ENCODE data around the gene GADL1. TPM values are rescaled to one million over a fixed set of nuclear protein-coding genes. Genes with fewer than 3 reads are reported as not detected.

The GADL1 gene
- total RNA-seq, 2 donors from 2014 or later: not detected

DNA sequence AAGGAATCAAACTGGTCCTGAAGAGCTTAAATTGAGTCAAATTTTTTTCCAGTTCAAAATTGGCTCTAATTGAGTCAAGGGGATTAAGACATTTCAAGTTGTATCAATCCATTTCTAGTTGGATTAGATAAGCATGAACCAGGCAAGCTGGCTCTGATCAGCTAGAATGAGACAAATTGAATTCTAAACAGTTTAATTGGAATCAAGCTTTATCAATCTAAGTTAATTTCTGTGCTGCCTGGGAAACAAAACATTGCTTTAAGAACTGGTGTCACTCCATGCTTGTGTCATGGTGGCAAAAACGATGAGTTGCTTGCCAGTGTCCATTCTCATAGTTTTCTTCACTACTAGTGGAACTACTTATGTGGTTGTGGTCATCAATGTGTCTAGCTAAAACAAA is 171.2 kb downstream of the GADL1 start:
- no peaks in the 10 kb centered on the region for H3K36me3 ChIP-seq

DNA sequence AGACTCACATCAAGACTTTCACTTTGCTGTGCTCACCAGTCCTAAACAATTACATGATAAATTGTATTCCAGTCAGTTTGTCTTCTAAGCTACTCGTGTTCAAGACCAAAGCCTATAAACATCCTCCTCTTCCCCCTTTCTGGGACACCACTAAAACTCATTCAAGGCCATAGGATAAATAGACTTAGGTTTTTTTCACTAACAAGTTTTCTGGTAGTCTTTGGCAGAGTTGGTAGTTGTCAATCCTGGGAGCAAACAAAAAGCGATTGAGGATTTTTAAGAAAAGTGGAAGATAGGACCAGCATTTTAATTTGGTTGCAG is 173.2 kb downstream of the GADL1 start:
- no peaks in the 10 kb centered on the region for H3K9me3 ChIP-seq
- no peak overlapping the region for H3K4me3 ChIP-seq
- H3K4me1 ChIP-seq: peaks cover 6% of the 10 kb centered on the region
- intact Hi-C loops (cut with DNase I): no loop called here
- H3K27me3 ChIP-seq: no peaks in the 10 kb centered on the region
- no peaks in the 10 kb centered on the region for H3K36me3 ChIP-seq
- no peak for DNase-seq
- H3K27ac ChIP-seq: no peak overlapping the region
- no peak overlapping the region for H3K9ac ChIP-seq (ENCODE audit: low read depth in 2 of 2, low read length in 2 of 2)
- TF ChIP-seq, protein P1, sequence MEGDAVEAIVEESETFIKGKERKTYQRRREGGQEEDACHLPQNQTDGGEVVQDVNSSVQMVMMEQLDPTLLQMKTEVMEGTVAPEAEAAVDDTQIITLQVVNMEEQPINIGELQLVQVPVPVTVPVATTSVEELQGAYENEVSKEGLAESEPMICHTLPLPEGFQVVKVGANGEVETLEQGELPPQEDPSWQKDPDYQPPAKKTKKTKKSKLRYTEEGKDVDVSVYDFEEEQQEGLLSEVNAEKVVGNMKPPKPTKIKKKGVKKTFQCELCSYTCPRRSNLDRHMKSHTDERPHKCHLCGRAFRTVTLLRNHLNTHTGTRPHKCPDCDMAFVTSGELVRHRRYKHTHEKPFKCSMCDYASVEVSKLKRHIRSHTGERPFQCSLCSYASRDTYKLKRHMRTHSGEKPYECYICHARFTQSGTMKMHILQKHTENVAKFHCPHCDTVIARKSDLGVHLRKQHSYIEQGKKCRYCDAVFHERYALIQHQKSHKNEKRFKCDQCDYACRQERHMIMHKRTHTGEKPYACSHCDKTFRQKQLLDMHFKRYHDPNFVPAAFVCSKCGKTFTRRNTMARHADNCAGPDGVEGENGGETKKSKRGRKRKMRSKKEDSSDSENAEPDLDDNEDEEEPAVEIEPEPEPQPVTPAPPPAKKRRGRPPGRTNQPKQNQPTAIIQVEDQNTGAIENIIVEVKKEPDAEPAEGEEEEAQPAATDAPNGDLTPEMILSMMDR (IDR thresholded peaks at IDR 0.05): no peak

More for the DNA sequence above, 171.2 kb downstream of the GADL1 start:
- TF ChIP-seq, protein P1 (IDR thresholded peaks at IDR 0.05): no peak
- H3K4me3 ChIP-seq: no peak overlapping the region
- H3K27me3 ChIP-seq: no peaks in the 10 kb centered on the region
- intact Hi-C loops (cut with DNase I): no loop called here
- H3K4me1 ChIP-seq: peaks cover 6% of the 10 kb centered on the region
- H3K27ac ChIP-seq: no peak overlapping the region
- no peak overlapping the region for H3K9ac ChIP-seq (ENCODE audit: low read depth in 2 of 2, low read length in 2 of 2)
- H3K9me3 ChIP-seq: no peaks in the 10 kb centered on the region
- no peak for DNase-seq

DNA sequence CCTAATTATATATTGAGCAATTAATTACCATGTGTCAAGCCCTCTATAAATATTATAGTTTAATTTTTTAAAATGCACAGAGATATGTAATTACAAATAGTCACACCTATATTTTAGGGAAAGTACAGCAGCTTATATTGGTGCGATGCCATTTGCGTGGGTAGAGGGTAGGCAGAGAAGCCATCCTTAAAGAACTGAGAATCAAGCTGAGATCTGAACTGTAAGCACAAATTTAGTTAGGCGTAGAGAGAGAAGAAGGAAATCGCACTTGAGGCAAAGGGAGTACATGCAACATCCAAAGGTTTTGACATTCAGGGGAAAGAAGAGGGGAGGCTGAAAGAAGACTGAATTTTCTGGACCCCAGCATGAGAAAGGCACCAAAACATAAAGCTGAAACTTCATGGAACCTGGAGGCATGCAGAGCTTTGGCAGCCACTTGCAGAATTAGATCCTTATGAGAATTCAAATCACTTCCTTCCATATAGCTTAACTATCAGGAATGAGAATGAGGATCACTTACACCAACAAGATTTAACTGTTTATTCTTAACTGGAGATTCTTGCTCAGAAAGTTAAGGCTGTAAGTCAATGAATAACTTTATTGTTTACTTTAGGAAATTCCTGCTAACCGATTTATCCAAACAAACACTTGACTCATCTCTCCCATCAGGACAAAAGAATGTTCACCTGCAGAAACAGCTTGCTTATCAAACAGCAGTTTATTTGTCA is 173.7 kb downstream of the GADL1 start:
- intact Hi-C loops (cut with DNase I): no loop called here
- Histone ChIP-seq H3K27me3 (no peaks in the 10 kb centered on the region), H3K36me3 (no peaks in the 10 kb centered on the region), H3K9ac (ENCODE audit: low read depth in 2 of 2, low read length in 2 of 2) (no peak overlapping the region), H3K4me3 (no peak overlapping the region), H3K4me1 (peaks cover 6% of the 10 kb centered on the region), H3K27ac (no peak overlapping the region), H3K9me3 (no peaks in the 10 kb centered on the region)
- TF ChIP-seq, protein P1 (IDR thresholded peaks at IDR 0.05): no peak
- DNase-seq: no peak

DNA sequence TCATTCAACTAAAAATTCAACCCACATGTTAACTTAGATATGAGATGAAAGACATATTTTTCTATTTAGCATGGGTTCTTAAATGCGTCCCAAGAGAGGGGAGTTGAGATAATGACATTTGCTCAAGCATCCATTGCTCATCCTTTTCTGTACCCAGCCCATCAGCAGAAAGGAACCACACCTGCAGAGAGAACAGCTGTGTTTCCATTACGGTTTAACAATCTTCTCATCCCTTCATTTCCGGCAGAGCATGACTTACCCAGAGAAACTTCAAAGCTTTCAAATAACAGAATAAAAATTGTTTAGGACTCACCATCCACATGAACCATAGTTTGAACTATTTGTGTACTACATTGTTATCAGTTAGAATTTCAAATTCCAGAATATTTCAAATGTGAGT is 174.9 kb downstream of the GADL1 start:
- Histone ChIP-seq H3K27me3 (no peaks in the 10 kb centered on the region), H3K9ac (ENCODE audit: low read depth in 2 of 2, low read length in 2 of 2) (no peak overlapping the region), H3K4me3 (no peak overlapping the region), H3K27ac (no peak overlapping the region), H3K36me3 (no peaks in the 10 kb centered on the region), H3K4me1 (peaks cover 6% of the 10 kb centered on the region), H3K9me3 (no peaks in the 10 kb centered on the region)
- no peak for DNase-seq
- intact Hi-C loops (cut with DNase I): no loop called here
- TF ChIP-seq, protein P1 (IDR thresholded peaks at IDR 0.05): no peak

DNA sequence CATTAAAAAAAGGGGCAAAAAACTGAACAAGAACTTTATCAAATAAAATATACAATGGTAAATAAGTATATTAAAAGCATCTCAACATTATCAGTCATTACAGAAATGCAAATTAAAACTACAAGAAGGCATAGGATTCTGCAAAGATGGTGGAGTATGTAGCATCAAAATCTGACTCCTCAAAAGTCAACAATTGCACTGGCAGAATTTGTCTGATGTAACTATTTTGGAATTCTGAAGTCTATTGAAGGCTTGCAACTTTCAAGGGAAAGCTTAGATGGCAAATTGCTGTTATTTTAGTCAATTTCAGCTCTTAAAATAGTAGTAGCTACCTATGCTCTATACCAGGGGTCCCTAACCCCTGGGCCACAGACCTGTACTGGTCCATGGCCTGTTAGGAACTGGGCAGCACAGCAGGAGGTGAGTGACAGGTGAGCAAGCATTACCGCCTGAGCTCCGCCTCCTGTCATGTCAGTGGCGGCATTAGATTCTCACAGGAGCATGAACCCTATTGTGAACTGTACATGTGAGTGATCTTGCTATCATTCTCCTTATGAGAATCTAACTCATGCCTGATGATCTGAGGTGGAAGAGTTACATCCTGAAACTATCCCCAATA is 180.5 kb downstream of the GADL1 start:
- Histone ChIP-seq H3K9ac (ENCODE audit: low read depth in 2 of 2, low read length in 2 of 2) (no peak overlapping the region), H3K36me3 (no peaks in the 10 kb centered on the region), H3K4me3 (no peak overlapping the region), H3K9me3 (no peaks in the 10 kb centered on the region), H3K27ac (no peak overlapping the region), H3K4me1 (no peaks in the 10 kb centered on the region), H3K27me3 (no peaks in the 10 kb centered on the region)
- TF ChIP-seq, protein P1 (IDR thresholded peaks at IDR 0.05): no peak
- DNase-seq: no peak
- intact Hi-C loops (cut with DNase I): no loop called here
